GM12878 (cell line): ENCODE data around the gene TMEM132C.

Experiments used
- CBFB ChIP-seq: IDR thresholded peaks from 2 replicates; pipeline ENCODE4 v1.6.1; 2016; ENCODE audit warnings: antibody characterized with exemption, low read depth
- CHD4 ChIP-seq: fragments of 200-600 bp; sonication (generic); IDR thresholded peaks from 2 replicates; pipeline ENCODE4 v1.6.1; 2016; ENCODE audit warnings: mild to moderate bottlenecking
- EP300 ChIP-seq, 2 experiments: fragments of 150-350 bp in 1 of 2; IDR thresholded peaks; 2 replicates each; pipeline ENCODE4 v1.6.1; 2011 to 2012; ENCODE audit warnings: low read depth in 2 of 2, low read length in 2 of 2, borderline replicate concordance in 1 of 2, improper control_type of control experiment in 1 of 2, inconsistent platforms in 1 of 2; ENCODE audit not compliant: control insufficient read depth in 1 of 2
- EZH2 ChIP-seq: IDR thresholded peaks from 2 replicates; pipeline ENCODE4 v1.6.1; 2012; ENCODE audit warnings: low read depth, mild to moderate bottlenecking, control low read depth, inconsistent platforms, low read length, borderline replicate concordance; ENCODE audit not compliant: control insufficient read depth
- MTA3 ChIP-seq: IDR thresholded peaks from 2 replicates; pipeline ENCODE4 v1.6.1; 2012; ENCODE audit warnings: low read length, inconsistent platforms, borderline replicate concordance
- TF ChIP-seq, protein P1 (sequence below): fragments of 450-650 bp; conservative IDR thresholded peaks from 2 replicates; pipeline ENCODE4 v1.6.1; 2017; ENCODE audit warnings: mild to moderate bottlenecking, moderate library complexity
- TF ChIP-seq, protein P2 (sequence below), 3 experiments: IDR thresholded peaks in 2 of 3; conservative IDR thresholded peaks in 1 of 3; 2 replicates each; pipeline ENCODE4 v1.5.1; 2011; ENCODE audit warnings: low read depth in 3 of 3, low read length in 3 of 3, mild to moderate bottlenecking in 3 of 3, control low read depth in 2 of 3, moderate library complexity in 2 of 3, inconsistent platforms in 1 of 3, mixed read lengths in 1 of 3; ENCODE audit not compliant: control insufficient read depth in 2 of 3, insufficient read depth in 1 of 3; ENCODE audit errors: extremely low read depth in 1 of 3
- TF ChIP-seq, protein P3 (sequence below): IDR thresholded peaks from 2 replicates; pipeline ENCODE4 v1.6.1; 2011; ENCODE audit warnings: mild to moderate bottlenecking, low read depth, low read length, moderate library complexity; ENCODE audit not compliant: insufficient replicate concordance

DNA sequence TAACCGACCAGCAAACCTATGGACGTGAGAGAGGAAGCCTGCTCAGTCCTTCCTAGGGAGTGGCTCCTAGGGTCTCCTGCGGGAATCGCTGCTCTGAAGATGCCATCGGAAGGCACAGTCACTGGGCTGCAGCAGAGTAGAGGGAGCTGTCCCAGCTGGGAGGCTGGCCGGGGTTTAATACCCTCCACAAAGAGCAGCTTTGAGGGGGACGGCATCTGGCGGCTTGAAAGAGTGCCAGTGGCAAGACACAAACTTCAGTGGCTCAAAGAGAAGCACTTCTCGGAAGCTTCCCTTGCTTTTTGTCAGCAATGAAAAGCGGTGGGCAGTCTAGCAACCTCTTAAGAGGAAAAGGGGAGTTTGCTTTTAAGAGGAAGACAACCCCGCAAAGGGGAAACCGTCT is 114.6 kb downstream of the TMEM132C start:
- TF ChIP-seq, protein P1, sequence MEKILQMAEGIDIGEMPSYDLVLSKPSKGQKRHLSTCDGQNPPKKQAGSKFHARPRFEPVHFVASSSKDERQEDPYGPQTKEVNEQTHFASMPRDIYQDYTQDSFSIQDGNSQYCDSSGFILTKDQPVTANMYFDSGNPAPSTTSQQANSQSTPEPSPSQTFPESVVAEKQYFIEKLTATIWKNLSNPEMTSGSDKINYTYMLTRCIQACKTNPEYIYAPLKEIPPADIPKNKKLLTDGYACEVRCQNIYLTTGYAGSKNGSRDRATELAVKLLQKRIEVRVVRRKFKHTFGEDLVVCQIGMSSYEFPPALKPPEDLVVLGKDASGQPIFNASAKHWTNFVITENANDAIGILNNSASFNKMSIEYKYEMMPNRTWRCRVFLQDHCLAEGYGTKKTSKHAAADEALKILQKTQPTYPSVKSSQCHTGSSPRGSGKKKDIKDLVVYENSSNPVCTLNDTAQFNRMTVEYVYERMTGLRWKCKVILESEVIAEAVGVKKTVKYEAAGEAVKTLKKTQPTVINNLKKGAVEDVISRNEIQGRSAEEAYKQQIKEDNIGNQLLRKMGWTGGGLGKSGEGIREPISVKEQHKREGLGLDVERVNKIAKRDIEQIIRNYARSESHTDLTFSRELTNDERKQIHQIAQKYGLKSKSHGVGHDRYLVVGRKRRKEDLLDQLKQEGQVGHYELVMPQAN = no peak
- TF ChIP-seq, protein P2, sequence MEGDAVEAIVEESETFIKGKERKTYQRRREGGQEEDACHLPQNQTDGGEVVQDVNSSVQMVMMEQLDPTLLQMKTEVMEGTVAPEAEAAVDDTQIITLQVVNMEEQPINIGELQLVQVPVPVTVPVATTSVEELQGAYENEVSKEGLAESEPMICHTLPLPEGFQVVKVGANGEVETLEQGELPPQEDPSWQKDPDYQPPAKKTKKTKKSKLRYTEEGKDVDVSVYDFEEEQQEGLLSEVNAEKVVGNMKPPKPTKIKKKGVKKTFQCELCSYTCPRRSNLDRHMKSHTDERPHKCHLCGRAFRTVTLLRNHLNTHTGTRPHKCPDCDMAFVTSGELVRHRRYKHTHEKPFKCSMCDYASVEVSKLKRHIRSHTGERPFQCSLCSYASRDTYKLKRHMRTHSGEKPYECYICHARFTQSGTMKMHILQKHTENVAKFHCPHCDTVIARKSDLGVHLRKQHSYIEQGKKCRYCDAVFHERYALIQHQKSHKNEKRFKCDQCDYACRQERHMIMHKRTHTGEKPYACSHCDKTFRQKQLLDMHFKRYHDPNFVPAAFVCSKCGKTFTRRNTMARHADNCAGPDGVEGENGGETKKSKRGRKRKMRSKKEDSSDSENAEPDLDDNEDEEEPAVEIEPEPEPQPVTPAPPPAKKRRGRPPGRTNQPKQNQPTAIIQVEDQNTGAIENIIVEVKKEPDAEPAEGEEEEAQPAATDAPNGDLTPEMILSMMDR (IDR thresholded peaks at IDR 0.05 in 2 of 3, conservative IDR thresholded peaks at IDR 0.05 in 1 of 3; ENCODE audit: control insufficient read depth in 2 of 3, extremely low read depth in 1 of 3, insufficient read depth in 1 of 3, low read depth in 3 of 3, low read length in 3 of 3) = no peak
- TF ChIP-seq EZH2 = no peak
- no peak for TF ChIP-seq EP300 (IDR thresholded peaks at IDR 0.05; ENCODE audit: borderline replicate concordance in 1 of 2, control insufficient read depth in 1 of 2, low read depth in 2 of 2, low read length in 2 of 2)
- no peak for TF ChIP-seq CBFB
- no peak for TF ChIP-seq CHD4
- no peak for TF ChIP-seq MTA3
- TF ChIP-seq, protein P3, sequence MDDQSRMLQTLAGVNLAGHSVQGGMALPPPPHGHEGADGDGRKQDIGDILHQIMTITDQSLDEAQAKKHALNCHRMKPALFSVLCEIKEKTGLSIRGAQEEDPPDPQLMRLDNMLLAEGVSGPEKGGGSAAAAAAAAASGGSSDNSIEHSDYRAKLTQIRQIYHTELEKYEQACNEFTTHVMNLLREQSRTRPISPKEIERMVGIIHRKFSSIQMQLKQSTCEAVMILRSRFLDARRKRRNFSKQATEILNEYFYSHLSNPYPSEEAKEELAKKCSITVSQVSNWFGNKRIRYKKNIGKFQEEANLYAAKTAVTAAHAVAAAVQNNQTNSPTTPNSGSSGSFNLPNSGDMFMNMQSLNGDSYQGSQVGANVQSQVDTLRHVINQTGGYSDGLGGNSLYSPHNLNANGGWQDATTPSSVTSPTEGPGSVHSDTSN = no peak
